Sigmoid colon (tissue), 7 donors: ENCODE data around the gene ARRDC4. TPM values are rescaled to one million over a fixed set of nuclear protein-coding genes. Genes with fewer than 3 reads are reported as not detected.

Experiments used
- DNase-seq: peaks from one replicate; pipeline ENCODE4 v3.0.0-alpha.2; 2019
- H3K27ac ChIP-seq, 4 donors: fragments of 200-600 bp; sonication (generic); one replicate each; pipeline ENCODE4 v1.5.1; 2016 to 2019; ENCODE audit warnings: mild to moderate bottlenecking in 1 of 4
- H3K27me3 ChIP-seq, 3 donors: fragments of 200-600 bp; sonication (generic); one replicate each; pipeline ENCODE4 v1.5.1; 2019; ENCODE audit warnings: mild to moderate bottlenecking in 1 of 3
- H3K36me3 ChIP-seq, 4 donors: fragments of 200-600 bp; sonication (generic); one replicate each; pipeline ENCODE4 v1.5.1; 2016 to 2019
- H3K4me1 ChIP-seq, 4 donors: fragments of 200-600 bp; sonication (generic); one replicate each; pipeline ENCODE4 v1.5.1; 2017 to 2019
- H3K4me3 ChIP-seq, 4 donors: fragments of 200-600 bp; sonication (generic); one replicate each; pipeline ENCODE4 v1.5.1; 2017 to 2019; ENCODE audit warnings: mild to moderate bottlenecking in 2 of 4, moderate library complexity in 1 of 4
- H3K9me3 ChIP-seq, 4 donors: fragments of 200-600 bp in 3 of 4; sonication (generic) in 3 of 4; one replicate each; pipeline versions ENCODE4 v1.5.1 to v1.6.1; 2013 to 2019
- EP300 ChIP-seq, 4 donors: sonication (generic); formaldehyde crosslinking; IDR thresholded peaks; one replicate each; pipeline ENCODE4 v1.6.1; 2017; ENCODE audit warnings: antibody characterized with exemption in 4 of 4
- POLR2A ChIP-seq, 2 donors: fragments of 450-650 bp; IDR thresholded peaks; one replicate each; pipeline ENCODE4 v1.6.1; 2016; ENCODE audit warnings: antibody characterized with exemption in 2 of 2, mild to moderate bottlenecking in 2 of 2, moderate library complexity in 2 of 2
- POLR2AphosphoS5 ChIP-seq, 4 donors: sonication (generic); formaldehyde crosslinking; IDR thresholded peaks; one replicate each; pipeline ENCODE4 v1.6.1; 2017; ENCODE audit warnings: antibody characterized with exemption in 4 of 4
- WGBS, 2 donors: extraction: QIAGEN DNeasy Blood & Tissue Kit; methylation state at CpG; one replicate each; pipeline ENCODE4 v1.1.7; 2013; 5-methylcytosine and 5-hydroxymethylcytosine counted together
- intact Hi-C: fragments of 100-400 bp; cut with DNase I; formaldehyde crosslinking; loops from one replicate; pipeline ENCODE4 v1.15.1; 2023
- polyA plus RNA-seq, 3 donors: library from polyadenylated mRNA; stranded (reverse); fragments of 200-250 nt; gene quantifications; one replicate each; pipeline ENCODE4 v1.2.3, GENCODE V29; 2013
- total RNA-seq, 4 donors: library from RNA; depleted of rRNA; stranded (reverse); fragments of >200 nt; gene quantifications; one replicate each; pipeline ENCODE4 v1.1.0, GENCODE V29; 2016
- TF ChIP-seq, protein P1 (sequence below), 4 experiments: fragments of 450-650 bp in 3 of 4; fragments of 200-600 bp in 1 of 4; IDR thresholded peaks; one replicate each; pipeline ENCODE4 v1.5.1; 2016 to 2019; ENCODE audit warnings: antibody characterized with exemption in 4 of 4, mild to moderate bottlenecking in 3 of 4, moderate library complexity in 2 of 4
- donor health status: healthy with polysubstance abuse.
- donor health status: Bipolar disorder and iron deficiency.
- donor health status: healthy.

The ARRDC4 gene
- total and polyA plus RNA-seq, 7 donors: 26.4 to 205 (median 143) TPM

DNA sequence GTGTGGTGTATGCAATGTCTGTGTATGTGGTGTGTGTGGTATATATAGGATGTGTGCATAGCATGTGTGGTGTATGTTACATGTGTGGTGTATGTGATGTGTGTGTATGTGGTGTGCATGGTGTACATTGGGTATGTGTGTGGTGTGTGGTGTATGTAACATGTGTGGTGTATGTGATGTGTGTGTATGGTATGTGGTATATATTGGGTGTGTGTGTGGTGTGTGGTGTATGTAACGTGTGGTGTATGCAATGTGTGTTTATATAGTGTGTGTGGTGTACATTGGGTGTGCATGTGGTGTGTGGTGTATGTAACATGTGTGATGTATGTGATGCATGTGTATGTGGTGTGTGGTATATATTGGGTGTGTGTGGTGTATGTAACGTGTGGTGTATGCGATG is 41.9 kb downstream of the ARRDC4 start:
- 91 to 94% methylated on average over 3 of the region's 3 CpGs for WGBS, 2 donors
- Histone ChIP-seq H3K36me3 (no peaks in the 10 kb centered on the region), H3K4me1 (peaks cover 0 to 89% (median 70%) of the 10 kb centered on the region in 4 donors), H3K9me3 (no peaks in the 10 kb centered on the region), H3K27me3 (no peaks in the 10 kb centered on the region), H3K4me3 (no peak overlapping the region), H3K27ac (peak overlapping the region in 3 of 4 donors; percentile 86 to 93 (median 91))
- TF ChIP-seq EP300 (IDR thresholded peaks at IDR 0.05): no peak
- TF ChIP-seq, protein P1, sequence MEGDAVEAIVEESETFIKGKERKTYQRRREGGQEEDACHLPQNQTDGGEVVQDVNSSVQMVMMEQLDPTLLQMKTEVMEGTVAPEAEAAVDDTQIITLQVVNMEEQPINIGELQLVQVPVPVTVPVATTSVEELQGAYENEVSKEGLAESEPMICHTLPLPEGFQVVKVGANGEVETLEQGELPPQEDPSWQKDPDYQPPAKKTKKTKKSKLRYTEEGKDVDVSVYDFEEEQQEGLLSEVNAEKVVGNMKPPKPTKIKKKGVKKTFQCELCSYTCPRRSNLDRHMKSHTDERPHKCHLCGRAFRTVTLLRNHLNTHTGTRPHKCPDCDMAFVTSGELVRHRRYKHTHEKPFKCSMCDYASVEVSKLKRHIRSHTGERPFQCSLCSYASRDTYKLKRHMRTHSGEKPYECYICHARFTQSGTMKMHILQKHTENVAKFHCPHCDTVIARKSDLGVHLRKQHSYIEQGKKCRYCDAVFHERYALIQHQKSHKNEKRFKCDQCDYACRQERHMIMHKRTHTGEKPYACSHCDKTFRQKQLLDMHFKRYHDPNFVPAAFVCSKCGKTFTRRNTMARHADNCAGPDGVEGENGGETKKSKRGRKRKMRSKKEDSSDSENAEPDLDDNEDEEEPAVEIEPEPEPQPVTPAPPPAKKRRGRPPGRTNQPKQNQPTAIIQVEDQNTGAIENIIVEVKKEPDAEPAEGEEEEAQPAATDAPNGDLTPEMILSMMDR (IDR thresholded peaks at IDR 0.05): no peak
- TF ChIP-seq POLR2AphosphoS5 (IDR thresholded peaks at IDR 0.05): no peak
- no peak for TF ChIP-seq POLR2A (IDR thresholded peaks at IDR 0.05)
- DNase-seq: no peak
- intact Hi-C loops: no loop called here

GRCh38 chr15:98002866-98003265 is 42.4 kb downstream of the ARRDC4 start:
- 39 to 72% methylated on average over 4 of the region's 4 CpGs for WGBS, 2 donors
- Histone ChIP-seq H3K36me3 (no peaks in the 10 kb centered on the region), H3K9me3 (no peaks in the 10 kb centered on the region), H3K4me3 (no peak overlapping the region), H3K27me3 (no peaks in the 10 kb centered on the region), H3K27ac (peak overlapping the region in 3 of 4 donors; percentile 86 to 93 (median 91)), H3K4me1 (peaks cover 0 to 89% (median 68%) of the 10 kb centered on the region in 4 donors)
- intact Hi-C loops: no loop called here
- DNase-seq: no peak
- no peak for TF ChIP-seq POLR2AphosphoS5 (IDR thresholded peaks at IDR 0.05)
- TF ChIP-seq, protein P1 (IDR thresholded peaks at IDR 0.05): no peak
- TF ChIP-seq EP300 (IDR thresholded peaks at IDR 0.05): no peak
- TF ChIP-seq POLR2A (IDR thresholded peaks at IDR 0.05): no peak

DNA sequence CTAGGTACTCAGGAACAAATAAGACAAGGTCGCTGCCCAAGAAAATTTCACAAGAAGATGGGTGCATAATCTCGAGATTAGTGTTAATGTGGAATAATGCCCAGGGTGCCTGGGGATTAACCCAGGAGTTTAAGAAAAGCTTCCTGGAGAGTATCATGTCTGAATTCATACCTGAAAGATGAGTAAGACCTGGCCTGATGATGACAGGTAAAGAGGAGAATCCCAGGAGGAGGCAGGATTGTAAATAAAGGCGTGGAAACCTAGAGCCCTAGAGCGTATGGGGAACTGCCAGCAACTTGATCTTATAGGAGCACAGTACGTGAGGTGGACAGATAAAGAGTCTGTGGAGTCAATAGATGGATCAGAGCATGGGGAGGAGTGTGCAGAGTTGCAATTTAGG is 43.0 kb downstream of the ARRDC4 start:
- no peaks in the 10 kb centered on the region for H3K36me3 ChIP-seq
- H3K27me3 ChIP-seq: no peaks in the 10 kb centered on the region
- H3K4me1 ChIP-seq: peaks cover 0 to 89% (median 64%) of the 10 kb centered on the region in 4 donors
- intact Hi-C loops: no loop called here
- H3K4me3 ChIP-seq: no peak overlapping the region
- DNase-seq: no peak
- H3K9me3 ChIP-seq: no peaks in the 10 kb centered on the region
- 37 to 72% methylated on average over 5 of the region's 5 CpGs for WGBS, 2 donors
- peak overlapping the region in 3 of 4 donors; percentile 86 to 93 (median 91) for H3K27ac ChIP-seq
- TF ChIP-seq POLR2AphosphoS5 (IDR thresholded peaks at IDR 0.05) (no peak), EP300 (IDR thresholded peaks at IDR 0.05) (no peak), POLR2A (IDR thresholded peaks at IDR 0.05) (no peak)
- TF ChIP-seq, protein P1 (IDR thresholded peaks at IDR 0.05): no peak

GRCh38 chr15:98003996-98004395 is 43.5 kb downstream of the ARRDC4 start:
- intact Hi-C loops: no loop called here
- 46 to 62% methylated on average over 3 of the region's 3 CpGs for WGBS, 2 donors
- peak in 3 of 4 donors; percentile 17 to 51 (median 49) for TF ChIP-seq POLR2AphosphoS5 (IDR thresholded peaks at IDR 0.05)
- no peak for TF ChIP-seq EP300 (IDR thresholded peaks at IDR 0.05)
- DNase-seq: no peak
- Histone ChIP-seq H3K9me3 (no peaks in the 10 kb centered on the region), H3K4me3 (no peak overlapping the region), H3K36me3 (no peaks in the 10 kb centered on the region), H3K4me1 (peaks cover 0 to 89% (median 61%) of the 10 kb centered on the region in 4 donors), H3K27me3 (no peaks in the 10 kb centered on the region), H3K27ac (peak overlapping the region in 3 of 4 donors; percentile 86 to 93 (median 91))

DNA sequence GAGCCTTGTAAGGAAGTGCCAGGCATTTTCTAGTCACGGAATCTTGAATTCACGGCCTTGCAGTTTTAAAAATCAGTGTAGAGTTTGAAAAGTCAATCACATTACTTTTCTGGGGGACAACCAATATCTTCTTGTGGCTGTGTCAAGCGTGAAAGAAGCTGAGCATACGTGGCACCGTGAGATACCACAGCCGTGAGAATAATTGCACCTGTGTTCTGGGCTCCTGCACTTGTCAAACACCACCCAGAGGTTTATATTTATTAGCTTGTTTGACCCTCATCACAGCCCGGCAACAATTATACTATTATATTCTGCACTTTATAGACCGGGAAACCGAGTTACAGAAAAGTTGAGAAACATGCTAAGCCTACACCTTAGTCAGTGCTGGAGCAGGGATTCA is 45.2 kb downstream of the ARRDC4 start:
- Histone ChIP-seq H3K27ac (peak overlapping the region in 3 of 4 donors; percentile 86 to 93 (median 91)), H3K27me3 (no peaks in the 10 kb centered on the region), H3K36me3 (no peaks in the 10 kb centered on the region), H3K9me3 (no peaks in the 10 kb centered on the region), H3K4me3 (no peak overlapping the region), H3K4me1 (peaks cover 0 to 80% (median 58%) of the 10 kb centered on the region in 4 donors)
- intact Hi-C loops: no loop called here
- TF ChIP-seq POLR2A (IDR thresholded peaks at IDR 0.05) (no peak), EP300 (IDR thresholded peaks at IDR 0.05) (no peak), POLR2AphosphoS5 (IDR thresholded peaks at IDR 0.05) (no peak)
- TF ChIP-seq, protein P1 (IDR thresholded peaks at IDR 0.05): no peak
- WGBS, 2 donors: 58 to 81% methylated on average over 9 of the region's 9 CpGs
- DNase-seq: no peak
